ENCODE results near the gene MFNG.
"Not testable (repeated sequence)": the region's sequence is repeated elsewhere in the genome, so short reads cannot be mapped to it uniquely, and the experiment has no call there.

MFNG gene

GRCh38 chr22:37486224-37486845 lies at the start of gene MFNG:
TSS of gene MFNG (minus strand) at chr22:37486384. CDS start at chr22:37486177, 207 bp downstream.
- peak; percentile 87 for DNase-seq

DNA sequence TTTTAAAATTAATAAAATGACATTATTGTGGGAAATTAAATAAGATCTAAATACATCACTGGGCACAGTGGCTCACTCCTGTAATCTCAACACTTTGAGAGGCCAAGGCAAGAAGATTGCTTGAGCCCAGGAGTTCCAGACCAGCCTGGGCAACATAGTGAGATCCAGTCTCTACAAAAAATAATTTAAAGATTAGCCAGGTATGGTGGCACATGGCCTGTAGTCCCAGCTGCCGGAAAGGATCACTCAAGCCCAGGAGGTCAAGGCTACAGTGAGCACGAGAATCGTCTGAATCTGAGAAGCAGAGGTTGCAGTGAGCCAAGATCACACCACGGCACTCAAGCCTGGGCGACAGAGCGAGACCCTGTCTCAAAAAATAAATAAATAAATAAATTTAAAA lies 49.0 kb upstream of the MFNG start:
- DNase-seq: no peak

DNA sequence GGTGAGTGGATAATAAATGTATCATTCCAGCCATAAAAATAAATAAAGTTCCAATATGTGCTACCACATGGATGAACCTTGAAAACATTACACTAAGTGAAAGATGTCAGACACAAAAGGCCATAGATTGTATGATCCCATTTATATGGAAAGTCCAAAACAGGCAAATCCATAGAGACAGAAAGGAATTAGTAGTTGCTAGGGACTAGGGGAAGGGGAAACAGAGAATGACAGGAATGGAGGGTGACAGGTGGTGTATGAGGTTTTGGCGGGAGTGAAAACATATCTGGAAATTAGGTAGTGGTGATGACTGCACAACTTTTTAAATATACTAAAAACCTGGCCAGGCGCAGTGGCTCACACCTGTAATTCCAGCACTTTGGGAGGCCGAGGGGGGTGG lies 48.3 kb upstream of the MFNG start:
- no peak for DNase-seq

GRCh38 chr22:37533995-37534394 lies 47.8 kb upstream of the MFNG start:
- DNase-seq: peak; percentile 90

DNA sequence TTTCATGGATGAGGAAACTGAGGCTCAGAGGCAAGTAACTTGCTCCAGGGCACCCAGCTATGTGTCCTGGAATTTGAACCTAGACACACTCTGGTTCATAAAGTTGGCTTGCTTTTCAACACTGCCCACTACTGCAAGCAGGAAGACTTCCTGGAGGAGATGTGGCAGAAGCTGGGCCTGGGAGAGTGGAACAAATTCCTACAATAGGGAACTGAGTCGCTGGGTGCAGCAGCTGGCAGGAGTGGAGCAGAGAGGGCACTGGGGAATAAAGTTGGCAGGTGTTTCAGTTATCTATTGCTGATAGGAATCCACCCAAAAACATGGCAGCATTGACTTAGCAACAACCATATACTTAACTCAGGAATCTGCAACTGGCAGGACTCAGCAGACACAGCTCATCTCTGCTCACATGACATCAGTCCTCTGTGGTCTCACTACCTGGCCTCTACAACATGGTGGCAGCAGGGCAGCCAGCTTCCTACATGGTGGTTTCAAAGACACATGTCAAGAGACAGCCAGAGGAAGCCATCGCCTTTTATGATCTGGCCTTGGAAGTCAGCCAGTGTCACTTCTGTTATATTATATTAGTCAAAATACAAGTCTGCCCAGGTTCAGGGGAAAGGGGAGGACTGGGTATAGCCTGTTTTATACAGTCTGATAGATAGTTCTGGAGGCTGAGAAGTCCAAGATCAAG lies 43.6 kb upstream of the MFNG start:
- DNase-seq: peak; percentile 46

- DNase-seq: not testable (repeated sequence)
Measured at GRCh38 chr22:37527952-37528351, 41.8 kb upstream of the MFNG start.

DNA sequence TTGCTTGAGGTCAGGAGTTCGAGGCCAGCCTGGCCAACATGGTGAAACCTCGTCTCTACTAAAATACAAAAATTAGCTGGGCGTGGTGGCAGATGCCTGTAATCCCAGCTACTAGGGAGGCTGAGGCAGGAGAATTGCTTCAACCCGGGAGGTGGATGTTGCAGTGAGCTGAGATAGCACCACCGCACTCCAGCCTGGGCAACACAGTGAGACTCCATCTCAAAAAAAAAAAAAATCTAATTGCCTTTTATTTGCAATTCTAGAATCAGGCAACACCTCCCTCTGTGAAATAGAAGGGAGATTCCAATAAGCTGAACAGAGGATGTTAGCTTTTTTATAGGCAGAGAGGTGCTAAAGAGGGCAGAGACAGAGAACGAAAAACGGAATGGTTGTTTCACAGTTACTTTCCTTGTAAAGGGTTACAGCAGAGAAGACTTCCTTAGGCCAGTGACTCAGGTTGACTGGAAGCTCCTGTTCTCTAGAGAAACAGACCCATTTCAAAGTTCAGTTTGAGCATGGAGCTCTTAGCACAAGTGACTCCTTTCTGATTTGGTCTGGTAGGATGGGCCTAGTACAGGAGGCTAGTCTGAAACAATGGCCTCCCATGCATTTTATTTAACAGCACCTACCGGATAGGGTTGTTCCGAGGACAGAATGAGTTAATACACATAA lies 41.0 kb upstream of the MFNG start:
- DNase-seq: not testable (repeated sequence)

DNA sequence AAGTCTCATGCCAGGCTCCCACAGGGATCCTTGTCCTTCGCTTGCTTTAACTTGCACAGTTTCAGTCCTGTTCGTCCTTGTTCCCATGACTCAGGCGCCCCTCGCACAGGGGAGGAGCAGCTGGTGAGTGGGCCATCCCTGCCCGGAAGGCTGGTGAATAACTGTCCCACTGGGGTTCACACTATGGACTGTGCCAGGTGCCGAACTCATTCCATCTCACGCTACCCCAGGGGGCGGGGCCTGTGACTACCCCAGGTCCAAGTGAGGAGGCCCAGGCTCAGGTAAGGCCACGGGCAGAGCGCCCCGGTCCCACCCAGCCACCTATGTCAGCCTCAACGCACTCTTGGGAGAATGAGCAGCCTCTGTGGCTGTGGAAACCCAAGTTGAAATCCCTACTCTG lies 40.2 kb upstream of the MFNG start:
- no peak for DNase-seq

- no peak for DNase-seq
Measured at GRCh38 chr22:37525746-37526350, 39.7 kb upstream of the MFNG start.

DNA sequence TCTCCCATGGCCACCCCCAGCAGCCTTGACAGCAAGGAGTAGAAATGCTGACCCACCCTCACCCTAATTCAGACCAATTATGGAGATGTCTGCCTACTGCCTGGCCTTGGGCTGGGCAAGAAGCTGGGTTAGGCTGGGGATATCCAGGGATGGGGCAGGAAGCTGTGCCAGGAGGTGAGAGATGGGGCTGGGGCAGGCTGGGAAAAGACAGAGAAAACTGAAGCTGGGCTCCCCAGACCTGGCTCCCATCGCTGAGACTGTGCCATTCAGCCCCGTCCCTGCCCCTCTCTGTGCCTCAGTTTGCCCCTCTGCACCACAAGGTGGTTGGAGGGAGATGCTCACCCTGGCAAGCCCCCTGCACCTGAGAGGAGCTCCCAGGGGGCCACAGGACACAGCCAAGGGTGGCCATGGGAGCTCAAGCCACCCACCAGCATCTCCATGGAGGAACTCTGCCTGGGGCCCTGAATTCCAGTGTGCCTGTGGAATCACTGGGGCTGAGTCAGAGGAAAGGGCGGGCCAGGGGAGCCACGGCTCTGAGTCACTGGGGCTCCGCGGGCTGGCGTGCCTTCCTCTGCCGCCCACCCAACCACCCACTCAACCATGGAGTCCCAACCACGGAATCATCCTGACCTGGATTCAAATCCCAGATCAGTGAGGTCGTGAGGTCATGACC lies 39.0 kb upstream of the MFNG start:
- DNase-seq: no peak

GRCh38 chr22:37522482-37522881 lies 36.3 kb upstream of the MFNG start:
- no peak for DNase-seq

DNA sequence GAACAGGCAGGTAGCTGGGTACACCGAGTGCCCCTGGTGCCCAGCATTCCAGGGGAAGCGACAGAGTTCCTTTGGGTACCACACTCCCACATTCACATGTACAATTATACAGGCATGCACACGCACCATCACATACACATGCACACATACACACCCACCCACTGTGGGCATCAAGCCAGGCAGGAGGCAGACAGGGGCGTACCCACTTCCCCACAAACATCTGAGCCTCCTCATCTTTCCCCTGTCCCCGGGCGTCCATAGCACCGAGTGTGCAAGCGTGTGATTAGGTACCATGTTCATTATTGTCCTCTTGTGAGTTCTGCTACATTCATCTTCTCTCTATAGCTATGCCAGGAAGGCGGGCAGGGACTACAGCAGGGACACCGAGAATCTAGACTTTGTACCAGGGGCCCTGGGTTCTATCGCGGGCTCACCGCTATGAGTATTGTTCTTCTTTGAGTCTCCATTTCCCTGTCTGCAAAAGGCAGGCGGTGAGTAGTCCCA lies 35.1 kb upstream of the MFNG start:
- DNase-seq: no peak

DNA sequence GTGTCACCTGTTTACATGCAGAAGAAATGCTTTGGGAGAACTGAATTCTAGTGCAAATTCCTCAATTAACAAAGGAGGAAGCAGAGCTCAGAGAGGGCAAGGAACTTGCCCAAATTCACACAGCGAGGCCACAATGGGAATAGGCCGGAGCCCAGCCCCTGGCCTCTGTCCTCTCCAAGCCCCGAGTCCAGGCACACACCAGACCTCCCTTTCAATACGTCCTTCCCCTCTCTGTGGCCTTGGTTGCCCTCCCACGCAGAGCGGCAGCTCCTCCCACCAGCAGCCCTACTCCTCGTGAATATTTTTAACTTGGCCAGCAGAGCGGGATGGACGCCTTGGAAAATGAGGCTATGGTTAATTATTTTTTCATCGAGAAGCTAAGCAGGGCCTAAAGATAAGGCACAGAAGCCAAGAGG lies 34.6 kb upstream of the MFNG start:
- peak; percentile 47 for DNase-seq

GRCh38 chr22:37519268-37520195 lies 33.3 kb upstream of the MFNG start, which contains the start of gene CARD10:
TSS of gene CARD10 (minus strand) at chr22:37519415. CDS start at chr22:37519200, 215 bp downstream.
- peak; percentile 23 for DNase-seq

- DNase-seq: no peak
Measured at GRCh38 chr22:37518509-37519267, 32.5 kb upstream of the MFNG start.

DNA sequence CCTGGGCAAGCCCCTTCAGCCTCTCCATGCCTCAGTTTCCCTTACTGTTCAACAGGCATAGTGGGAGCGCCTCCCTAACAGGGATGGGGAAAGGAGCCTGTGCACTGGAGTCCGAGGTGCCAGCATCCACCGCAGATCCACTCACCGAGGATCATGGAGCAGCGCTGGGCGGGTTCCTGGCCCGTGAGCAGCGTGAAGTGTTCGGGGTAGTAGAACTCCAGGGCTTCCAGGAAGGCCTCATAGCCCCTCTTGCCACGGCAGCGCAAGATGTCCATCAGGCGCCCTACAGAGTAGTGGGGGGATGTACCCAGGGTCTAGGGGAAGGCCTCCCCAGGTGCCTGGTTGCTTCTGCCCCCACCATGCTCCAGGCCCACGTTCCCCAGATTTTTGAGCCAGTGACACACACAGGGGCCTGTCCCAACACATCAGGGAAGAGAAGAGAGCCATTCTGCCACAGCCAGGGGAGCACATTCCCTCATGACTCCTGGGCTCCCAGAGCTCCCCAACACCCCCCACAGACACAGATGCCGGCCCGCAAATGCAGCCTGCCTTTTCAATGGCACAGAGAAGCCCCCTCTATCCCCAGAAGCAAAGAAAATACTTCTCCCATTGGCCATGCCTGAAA lies 31.8 kb upstream of the MFNG start:
- DNase-seq: no peak

DNA sequence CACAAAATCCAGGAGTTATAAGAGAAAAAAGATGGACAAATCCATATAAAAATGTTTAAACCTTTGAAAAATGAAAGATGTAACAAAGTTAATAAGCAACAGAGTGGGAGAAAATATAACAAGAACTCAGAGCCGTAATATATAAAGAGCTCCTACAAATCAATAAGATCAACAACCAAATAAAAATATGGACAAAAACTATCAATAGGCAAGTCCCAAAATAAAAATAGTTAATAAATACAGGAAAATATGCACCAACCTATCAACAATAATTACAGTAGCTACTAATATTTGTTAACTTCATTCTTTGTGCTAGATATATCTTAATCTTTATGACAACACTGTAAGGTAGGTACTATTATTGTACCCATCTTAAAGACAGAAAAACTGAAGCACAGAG lies 30.3 kb upstream of the MFNG start:
- DNase-seq: no peak

DNA sequence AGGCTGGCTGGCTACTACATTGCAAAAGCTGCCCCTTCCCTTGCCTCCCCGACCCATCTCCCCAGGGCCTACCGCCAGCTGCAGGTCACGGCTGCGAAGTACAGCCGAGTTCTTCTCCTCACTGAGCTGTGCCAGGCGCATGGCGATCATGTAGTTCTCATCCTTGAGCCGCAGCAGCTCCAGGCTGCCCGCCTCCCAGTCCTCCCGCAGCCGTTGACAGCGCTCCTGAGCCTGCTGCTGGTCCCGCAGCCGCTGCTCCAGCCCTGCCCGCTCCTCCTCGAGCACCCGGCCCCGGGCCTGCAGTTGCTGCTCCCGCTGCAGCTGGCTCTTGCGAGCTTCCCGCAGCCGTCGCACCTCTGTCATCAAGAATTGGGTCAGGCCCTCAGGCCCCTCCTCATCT lies 29.7 kb upstream of the MFNG start:
- DNase-seq: no peak

GRCh38 chr22:37514526-37515051 lies 28.4 kb upstream of the MFNG start:
- no peak for DNase-seq

Measured in OCI-M1 (cell line).